Peyer's patch (tissue), 4 donors: Measurements from ENCODE around the gene UNKL. TPM values are rescaled to one million over a fixed set of nuclear protein-coding genes. Genes with fewer than 3 reads are reported as not detected.

Source experiments
- DNase-seq, 3 donors: peaks; one replicate each; pipeline ENCODE4 v3.0.0-alpha.2; 2017 to 2019
- H3K27ac ChIP-seq, 4 donors: fragments of 200-600 bp; sonication (generic); one replicate each; pipeline ENCODE4 v1.5.1; 2016 to 2019
- H3K27me3 ChIP-seq, 2 donors: fragments of 200-600 bp; sonication (generic); one replicate each; pipeline ENCODE4 v1.5.1; 2019
- H3K36me3 ChIP-seq, 3 donors: fragments of 200-600 bp; sonication (generic); one replicate each; pipeline ENCODE4 v1.5.1; 2016 to 2019
- H3K4me1 ChIP-seq, 4 donors: fragments of 200-600 bp; sonication (generic); one replicate each; pipeline ENCODE4 v1.5.1; 2016 to 2019
- H3K4me3 ChIP-seq, 4 donors: fragments of 200-600 bp; sonication (generic); 1 replicate in 3 of 4; 2 replicates in 1 of 4; pipeline ENCODE4 v1.5.1; 2016 to 2019; ENCODE audit warnings: mild to moderate bottlenecking in 1 of 4
- H3K9me3 ChIP-seq, 4 donors: fragments of 200-600 bp; sonication (generic); one replicate each; pipeline ENCODE4 v1.5.1; 2016 to 2019; ENCODE audit warnings: mild to moderate bottlenecking in 1 of 4
- POLR2A ChIP-seq, 2 donors: fragments of 450-650 bp; IDR thresholded peaks; one replicate each; pipeline ENCODE4 v1.5.1; 2017; ENCODE audit warnings: antibody characterized with exemption in 2 of 2, mild to moderate bottlenecking in 2 of 2, moderate library complexity in 2 of 2
- total RNA-seq, 4 donors: library from RNA; depleted of rRNA; stranded (reverse); fragments of >200 nt; gene quantifications; one replicate each; pipeline ENCODE4 v1.1.0, GENCODE V29; 2016
- TF ChIP-seq, protein P1 (sequence below), 6 experiments: fragments of 450-650 bp in 4 of 6; fragments of 200-600 bp in 2 of 6; sonication (generic) in 1 of 6; IDR thresholded peaks; one replicate each; pipeline ENCODE4 v1.5.1; 2017 to 2019; ENCODE audit warnings: antibody characterized with exemption in 6 of 6, mild to moderate bottlenecking in 3 of 6, moderate library complexity in 1 of 6

Gene UNKL
- total RNA-seq, 4 donors from 2014 or later, result 10.9 to 113 (median 38.4) TPM

DNA sequence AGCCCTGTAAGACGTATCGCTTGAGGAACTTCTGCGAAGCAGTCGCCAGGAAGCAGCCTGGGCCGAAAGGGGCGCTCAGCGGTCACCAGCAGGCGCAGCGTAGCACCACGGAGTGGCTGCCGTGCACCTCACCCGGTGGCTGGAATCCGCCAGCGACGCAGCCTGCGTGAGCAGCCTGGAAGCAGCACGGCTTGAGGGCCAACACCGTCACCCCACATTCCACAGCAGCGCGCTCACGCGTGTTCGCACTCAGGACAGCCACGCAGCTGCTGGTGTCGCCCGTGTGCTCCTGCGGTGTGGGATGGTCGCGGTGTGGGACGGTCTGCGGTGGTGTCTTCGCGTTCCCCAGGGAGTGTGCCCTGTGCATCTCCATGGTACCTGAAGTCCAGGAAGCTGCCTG lies 95.5 kb downstream of the UNKL start:
- H3K4me1 ChIP-seq, result peaks cover 0 to under 1% (median 0%) of the 10 kb centered on the region in 4 donors
- TF ChIP-seq, protein P1, sequence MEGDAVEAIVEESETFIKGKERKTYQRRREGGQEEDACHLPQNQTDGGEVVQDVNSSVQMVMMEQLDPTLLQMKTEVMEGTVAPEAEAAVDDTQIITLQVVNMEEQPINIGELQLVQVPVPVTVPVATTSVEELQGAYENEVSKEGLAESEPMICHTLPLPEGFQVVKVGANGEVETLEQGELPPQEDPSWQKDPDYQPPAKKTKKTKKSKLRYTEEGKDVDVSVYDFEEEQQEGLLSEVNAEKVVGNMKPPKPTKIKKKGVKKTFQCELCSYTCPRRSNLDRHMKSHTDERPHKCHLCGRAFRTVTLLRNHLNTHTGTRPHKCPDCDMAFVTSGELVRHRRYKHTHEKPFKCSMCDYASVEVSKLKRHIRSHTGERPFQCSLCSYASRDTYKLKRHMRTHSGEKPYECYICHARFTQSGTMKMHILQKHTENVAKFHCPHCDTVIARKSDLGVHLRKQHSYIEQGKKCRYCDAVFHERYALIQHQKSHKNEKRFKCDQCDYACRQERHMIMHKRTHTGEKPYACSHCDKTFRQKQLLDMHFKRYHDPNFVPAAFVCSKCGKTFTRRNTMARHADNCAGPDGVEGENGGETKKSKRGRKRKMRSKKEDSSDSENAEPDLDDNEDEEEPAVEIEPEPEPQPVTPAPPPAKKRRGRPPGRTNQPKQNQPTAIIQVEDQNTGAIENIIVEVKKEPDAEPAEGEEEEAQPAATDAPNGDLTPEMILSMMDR (IDR thresholded peaks at IDR 0.05), result no peak
- TF ChIP-seq POLR2A (IDR thresholded peaks at IDR 0.05), result no peak
- H3K4me3 ChIP-seq, result no peak overlapping the region
- H3K27ac ChIP-seq, result no peak overlapping the region
- peaks cover 0 to 91% (median 0%) of the 10 kb centered on the region in 3 donors for H3K36me3 ChIP-seq
- H3K9me3 ChIP-seq, result no peaks in the 10 kb centered on the region
- H3K27me3 ChIP-seq, result no peaks in the 10 kb centered on the region
- DNase-seq, result no peak

DNA sequence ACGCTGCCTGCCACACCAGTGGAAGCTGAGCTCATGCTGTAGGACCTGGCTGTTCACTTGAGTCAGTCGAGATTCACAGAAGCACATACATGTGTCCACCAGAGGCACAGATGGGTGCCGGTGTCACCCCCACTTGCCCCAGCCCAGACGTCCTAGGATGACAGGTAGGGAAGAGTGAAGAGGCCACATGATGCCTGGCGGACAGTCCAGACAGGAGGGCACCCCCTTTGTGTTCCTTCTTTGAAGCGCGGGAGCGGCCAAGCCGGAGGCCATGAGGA lies 96.3 kb downstream of the UNKL start:
- no peak overlapping the region for H3K27ac ChIP-seq
- H3K4me1 ChIP-seq, result peaks cover 0 to 8% (median 0%) of the 10 kb centered on the region in 4 donors
- TF ChIP-seq POLR2A (IDR thresholded peaks at IDR 0.05), result no peak
- TF ChIP-seq, protein P1 (IDR thresholded peaks at IDR 0.05), result no peak
- no peak for DNase-seq
- no peaks in the 10 kb centered on the region for H3K9me3 ChIP-seq
- peaks cover 0 to 89% (median 0%) of the 10 kb centered on the region in 3 donors for H3K36me3 ChIP-seq
- no peaks in the 10 kb centered on the region for H3K27me3 ChIP-seq
- H3K4me3 ChIP-seq, result no peak overlapping the region

DNA sequence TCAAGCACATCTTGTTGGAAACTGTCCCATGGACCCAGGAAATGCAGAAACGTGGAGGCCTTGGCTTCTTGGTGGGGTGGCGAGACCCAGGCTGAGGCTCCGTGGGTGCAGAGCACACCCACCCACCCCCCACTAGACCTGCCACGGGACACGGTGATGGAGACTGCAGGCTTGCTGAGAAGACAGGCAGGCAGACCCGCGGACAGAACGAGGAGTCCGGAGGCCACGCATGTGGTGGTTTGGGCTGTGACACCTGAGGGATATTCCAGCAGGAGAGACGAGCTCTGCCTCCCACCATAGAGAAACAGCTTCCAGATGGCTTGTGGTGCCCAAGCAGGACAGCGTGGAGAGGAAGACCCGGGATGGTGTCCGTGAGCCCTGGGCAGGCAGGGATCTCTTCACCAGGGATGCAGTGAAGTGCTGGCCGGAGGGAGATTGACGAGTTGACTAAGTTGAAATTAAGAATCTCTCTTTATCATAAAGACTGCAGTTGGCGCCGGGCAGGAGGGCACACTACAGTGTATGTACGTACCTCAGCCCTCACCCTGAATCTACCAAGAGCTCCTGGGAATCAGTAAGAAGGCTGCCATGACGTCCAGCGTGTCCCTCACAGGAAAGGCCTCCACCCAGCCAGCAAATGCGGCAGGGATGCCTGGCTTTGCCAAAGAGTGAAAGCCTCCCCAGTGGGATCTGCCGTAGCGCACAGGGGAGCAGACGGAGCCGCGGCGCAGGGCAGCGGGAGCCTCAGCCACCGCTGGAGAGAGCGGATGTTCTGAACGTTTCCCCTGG lies 96.8 kb downstream of the UNKL start:
- H3K9me3 ChIP-seq, result no peaks in the 10 kb centered on the region
- H3K36me3 ChIP-seq, result peaks cover 0 to 87% (median 0%) of the 10 kb centered on the region in 3 donors
- H3K4me3 ChIP-seq, result no peak overlapping the region
- no peaks in the 10 kb centered on the region for H3K27me3 ChIP-seq
- no peak overlapping the region for H3K27ac ChIP-seq
- TF ChIP-seq, protein P1 (IDR thresholded peaks at IDR 0.05), result no peak
- no peak for TF ChIP-seq POLR2A (IDR thresholded peaks at IDR 0.05)
- DNase-seq, result no peak
- peaks cover 0 to 13% (median 2%) of the 10 kb centered on the region in 4 donors for H3K4me1 ChIP-seq

DNA sequence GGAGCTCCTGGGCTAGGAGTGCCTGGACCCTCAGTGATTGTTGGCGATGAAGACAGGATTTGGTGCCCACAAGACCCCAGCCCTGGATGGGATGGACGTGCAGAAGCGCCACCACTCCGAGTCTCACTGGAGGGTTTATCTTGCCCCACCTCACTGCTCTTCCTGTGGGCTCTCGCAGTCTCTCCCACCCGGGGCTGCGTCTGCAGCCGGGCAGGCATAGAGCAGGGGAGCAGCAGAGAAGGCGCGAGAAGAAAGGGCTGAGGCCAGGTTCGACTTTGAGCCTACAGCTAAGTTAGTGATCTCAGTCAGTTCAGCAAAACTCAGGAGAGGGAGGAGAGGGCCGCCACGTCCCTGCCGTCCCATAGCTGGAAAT lies 98.5 kb downstream of the UNKL start:
- H3K36me3 ChIP-seq, result peaks cover 0 to 76% (median 0%) of the 10 kb centered on the region in 3 donors
- H3K4me3 ChIP-seq, result no peak overlapping the region
- TF ChIP-seq POLR2A (IDR thresholded peaks at IDR 0.05), result no peak
- TF ChIP-seq, protein P1 (IDR thresholded peaks at IDR 0.05), result no peak
- DNase-seq, result no peak
- H3K4me1 ChIP-seq, result peaks cover 8 to 29% (median 18%) of the 10 kb centered on the region in 4 donors
- no peak overlapping the region for H3K27ac ChIP-seq
- H3K9me3 ChIP-seq, result no peaks in the 10 kb centered on the region
- H3K27me3 ChIP-seq, result no peaks in the 10 kb centered on the region

DNA sequence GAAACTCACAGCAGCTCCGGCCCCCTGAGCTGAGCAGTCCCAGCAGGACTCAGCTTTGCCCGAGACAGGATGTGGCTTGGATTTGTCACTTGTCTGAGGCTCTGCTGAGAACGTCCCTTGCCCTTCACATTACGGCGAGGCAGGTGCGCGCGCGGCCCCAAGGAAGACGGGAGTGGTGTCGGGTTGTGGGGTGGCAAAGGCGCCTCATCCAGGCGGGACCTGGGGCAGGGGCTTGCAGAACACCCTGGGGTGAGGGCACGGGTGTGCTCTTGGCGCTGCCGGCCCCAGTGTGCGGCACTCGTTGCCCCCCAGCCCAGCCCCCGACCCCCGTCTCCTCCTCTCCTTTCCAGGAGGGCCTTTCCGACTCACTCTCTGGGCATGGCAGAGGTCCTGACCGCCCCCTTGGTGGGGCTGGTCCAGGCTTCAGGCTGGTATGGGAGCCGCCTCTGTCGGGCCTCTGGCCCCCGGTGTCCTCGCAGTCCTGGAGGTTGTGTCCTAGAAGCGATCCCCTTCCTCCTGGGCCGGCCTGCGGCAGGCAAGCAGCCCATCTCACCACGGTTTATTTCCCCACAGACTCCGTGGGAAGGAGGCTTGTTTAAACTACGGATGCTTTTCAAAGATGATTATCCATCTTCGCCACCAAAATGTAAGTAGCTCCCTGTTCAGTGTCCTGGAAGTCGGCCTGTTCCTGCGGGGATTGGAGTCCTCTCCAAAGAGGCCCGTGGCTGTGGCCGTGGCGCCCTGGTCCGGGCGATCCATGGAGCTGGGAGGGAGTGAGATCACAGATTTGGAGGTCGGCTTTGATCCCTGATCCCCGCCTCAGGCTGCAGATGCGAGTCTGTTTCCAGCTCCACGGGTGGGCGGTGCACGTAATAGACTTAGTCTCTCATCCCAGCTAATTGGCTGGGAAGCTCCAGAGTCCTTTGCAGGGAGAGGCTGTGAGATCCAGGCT lies 99.1 kb downstream of the UNKL start:
- DNase-seq, result no peak
- peaks cover 0 to 70% (median 0%) of the 10 kb centered on the region in 3 donors for H3K36me3 ChIP-seq
- no peaks in the 10 kb centered on the region for H3K27me3 ChIP-seq
- H3K4me3 ChIP-seq, result no peak overlapping the region
- no peaks in the 10 kb centered on the region for H3K9me3 ChIP-seq
- no peak overlapping the region for H3K27ac ChIP-seq
- H3K4me1 ChIP-seq, result peaks cover 8 to 36% (median 21%) of the 10 kb centered on the region in 4 donors
- TF ChIP-seq, protein P1 (IDR thresholded peaks at IDR 0.05), result no peak
- TF ChIP-seq POLR2A (IDR thresholded peaks at IDR 0.05), result no peak
